Mesenchymal stem cell (in vitro differentiated cells and primary cell): ENCODE data around the gene POLR1G.
"Not testable (repeated sequence)": the region's sequence is repeated elsewhere in the genome, so short reads cannot be mapped to it uniquely, and the experiment has no call there.

ENCODE experiments used
- DNase-seq: peaks from one replicate; pipeline ENCODE4 v3.0.0-alpha.2; 2013
- H2AFZ ChIP-seq: one replicate; pipeline ENCODE4 v1.6.1; 2013; ENCODE audit warnings: low read depth, mild to moderate bottlenecking, control low read depth, inconsistent platforms, low read length, moderate library complexity
- H2AK5ac ChIP-seq: 2 replicates; pipeline ENCODE4 v1.6.1; 2013; ENCODE audit warnings: low read length, moderate library complexity, mild to moderate bottlenecking, inconsistent platforms; ENCODE audit not compliant: severe bottlenecking
- H2BK120ac ChIP-seq: one replicate; pipeline ENCODE4 v1.6.1; 2013; ENCODE audit warnings: low read depth, mild to moderate bottlenecking, inconsistent platforms, low read length, moderate library complexity
- H2BK12ac ChIP-seq, 2 experiments: one replicate each; pipeline ENCODE4 v1.6.1; 2013; ENCODE audit warnings: inconsistent platforms in 2 of 2, low read length in 2 of 2, mild to moderate bottlenecking in 2 of 2, moderate library complexity in 2 of 2, control low read depth in 1 of 2
- H2BK15ac ChIP-seq: one replicate; pipeline ENCODE4 v1.6.1; 2013; ENCODE audit warnings: mild to moderate bottlenecking, low read depth, inconsistent platforms; ENCODE audit not compliant: poor library complexity, severe bottlenecking
- H2BK5ac ChIP-seq: 2 replicates; pipeline ENCODE4 v1.6.1; 2013; ENCODE audit warnings: low read depth, mild to moderate bottlenecking, low read length, control low read depth, inconsistent platforms; ENCODE audit not compliant: poor library complexity, severe bottlenecking
- H3K14ac ChIP-seq, 2 experiments: one replicate each; pipeline ENCODE4 v1.6.1; 2013; ENCODE audit warnings: inconsistent platforms in 2 of 2, low read length in 2 of 2, control low read depth in 1 of 2, mild to moderate bottlenecking in 1 of 2, moderate library complexity in 1 of 2
- H3K18ac ChIP-seq, 2 experiments: one replicate each; pipeline ENCODE4 v1.6.1; 2013; ENCODE audit warnings: inconsistent platforms in 2 of 2, low read length in 2 of 2, control low read depth in 1 of 2, low read depth in 1 of 2, mild to moderate bottlenecking in 1 of 2
- H3K23ac ChIP-seq, 2 experiments: one replicate each; pipeline ENCODE4 v1.6.1; 2013; ENCODE audit warnings: inconsistent platforms in 2 of 2, low read length in 2 of 2, mild to moderate bottlenecking in 2 of 2, moderate library complexity in 2 of 2, control low read depth in 1 of 2
- H3K27ac ChIP-seq: 2 replicates; pipeline ENCODE4 v1.5.1; 2013; ENCODE audit warnings: mild to moderate bottlenecking, moderate library complexity, low read length, control low read depth, inconsistent platforms; ENCODE audit not compliant: poor library complexity, severe bottlenecking
- H3K27me3 ChIP-seq, 2 experiments: 2 replicates each; pipeline versions ENCODE4 v1.6.1 to v1.7.0; 2013; ENCODE audit warnings: low read length in 2 of 2, mild to moderate bottlenecking in 2 of 2, moderate library complexity in 2 of 2, control low read depth in 1 of 2, inconsistent platforms in 1 of 2; ENCODE audit not compliant: control insufficient read depth in 1 of 2, insufficient read depth in 1 of 2
- H3K36me3 ChIP-seq, 2 experiments: 2 replicates each; pipeline versions ENCODE4 v1.6.1 to v1.7.0; 2013; ENCODE audit warnings: low read length in 2 of 2, control low read depth in 1 of 2, inconsistent platforms in 1 of 2, low read depth in 1 of 2, mild to moderate bottlenecking in 1 of 2; ENCODE audit not compliant: insufficient read depth in 2 of 2, control insufficient read depth in 1 of 2
- H3K4ac ChIP-seq, 2 experiments: one replicate each; pipeline ENCODE4 v1.6.1; 2013; ENCODE audit warnings: inconsistent platforms in 2 of 2, low read length in 2 of 2, mild to moderate bottlenecking in 2 of 2, moderate library complexity in 2 of 2, control low read depth in 1 of 2, low read depth in 1 of 2
- H3K4me1 ChIP-seq: 2 replicates; pipeline ENCODE4 v1.6.1; 2013; ENCODE audit warnings: low read depth, low read length, control low read depth; ENCODE audit not compliant: control insufficient read depth, insufficient read depth
- H3K4me2 ChIP-seq: 2 replicates; pipeline ENCODE4 v1.6.1; 2013; ENCODE audit warnings: low read length, mild to moderate bottlenecking, inconsistent platforms; ENCODE audit not compliant: poor library complexity, severe bottlenecking
- H3K4me3 ChIP-seq, 2 experiments: 2 replicates each; pipeline versions ENCODE4 v1.5.1 to v1.7.0; 2013; ENCODE audit warnings: low read length in 2 of 2, mild to moderate bottlenecking in 2 of 2, control low read depth in 1 of 2, low read depth in 1 of 2; ENCODE audit not compliant: insufficient read depth in 1 of 2
- H3K79me1 ChIP-seq: replicated peaks from 2 replicates; pipeline ENCODE4 v1.6.1; 2013; ENCODE audit warnings: mild to moderate bottlenecking, control low read depth, low read length, inconsistent platforms; ENCODE audit not compliant: poor library complexity, severe bottlenecking
- H3K9ac ChIP-seq: 2 replicates; pipeline ENCODE4 v1.7.0; 2013; ENCODE audit warnings: mild to moderate bottlenecking, low read length, moderate library complexity
- H3K9me3 ChIP-seq: 2 replicates; pipeline ENCODE4 v1.7.0; 2013; ENCODE audit warnings: mild to moderate bottlenecking, low read length; ENCODE audit not compliant: control insufficient read depth
- H4K8ac ChIP-seq: one replicate; pipeline ENCODE4 v1.6.1; 2013; ENCODE audit warnings: inconsistent platforms, mild to moderate bottlenecking, low read length, moderate library complexity
- H4K91ac ChIP-seq: one replicate; pipeline ENCODE4 v1.6.1; 2013; ENCODE audit warnings: mild to moderate bottlenecking, low read length, inconsistent platforms
- WGBS: methylation state at CpG from one replicate; pipeline ENCODE4 v1.1.7; 2013; ENCODE audit warnings: mixed read lengths; 5-methylcytosine and 5-hydroxymethylcytosine counted together

POLR1G gene

DNA sequence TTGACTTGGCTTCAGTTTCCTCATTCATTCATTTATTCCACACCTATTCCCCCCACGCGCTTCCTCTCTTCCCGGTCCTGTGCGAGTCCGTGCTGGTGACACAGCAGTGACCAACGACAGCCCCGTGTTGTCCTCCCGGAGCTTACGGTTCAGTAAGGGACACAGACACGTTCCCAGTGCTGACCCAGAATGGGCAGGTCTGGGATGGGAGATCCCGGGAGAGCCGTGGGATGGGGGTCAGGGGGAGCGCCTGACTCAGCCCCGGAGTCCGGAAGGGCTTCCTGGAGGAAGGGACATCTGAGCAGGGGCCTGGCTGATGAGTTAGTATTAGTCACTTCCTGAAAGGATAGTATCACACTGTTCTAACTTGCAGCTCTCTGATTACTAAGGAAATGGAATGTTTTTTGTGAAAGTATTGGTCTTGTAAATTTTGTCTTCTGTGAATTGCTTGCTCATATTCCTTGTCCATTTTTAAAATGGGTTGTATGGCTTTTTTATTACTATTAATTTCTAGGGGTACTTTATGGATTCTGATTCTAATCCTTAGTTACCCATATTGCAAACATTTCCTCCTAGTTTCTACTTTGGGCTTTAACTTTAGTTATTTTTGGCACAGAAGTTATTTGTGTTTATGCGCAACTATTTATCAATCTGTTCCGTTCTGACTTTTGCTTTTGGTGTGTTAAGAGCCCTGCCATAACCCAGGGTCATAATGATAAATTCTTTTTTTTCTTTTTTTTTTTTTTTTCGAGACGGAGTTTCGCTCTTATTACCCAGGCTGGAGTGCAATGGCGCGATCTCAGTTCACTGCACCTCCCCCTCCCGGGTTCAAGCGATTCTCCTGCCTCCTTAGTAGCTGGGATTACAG is 18.0 kb downstream of the POLR1G start:
- under 1% methylated on average over 21 of the region's 24 CpGs for WGBS
- Histone ChIP-seq H2BK15ac (peak overlapping the region; percentile 29), H2AFZ (no peak overlapping the region), H3K23ac (no peak overlapping the region), H3K4me2 (peak overlapping the region; percentile 63), H2BK12ac (peak overlapping the region; percentile 22 to 61), H3K18ac (peak overlapping the region; percentile 77 to 99), H3K79me1 (peaks cover 18% of the 10 kb centered on the region), H3K4ac (peak overlapping the region; percentile 21 to 54), H3K27ac (peak overlapping the region; percentile 93), H4K8ac (peak overlapping the region; percentile 55), H3K4me1 (peaks cover 29% of the 10 kb centered on the region), H3K36me3 (peaks cover 14 to 22% of the 10 kb centered on the region in 2 experiments), H2BK5ac (peak overlapping the region; percentile 39), H3K14ac (peak overlapping the region in 1 of 2 experiments; percentile 85), H2AK5ac (peak overlapping the region; percentile 14), H4K91ac (peak overlapping the region; percentile 22), H3K9me3 (no peaks in the 10 kb centered on the region), H2BK120ac (peak overlapping the region; percentile 9), H3K27me3 (no peaks in the 10 kb centered on the region), H3K9ac (peak overlapping the region; percentile 90), H3K4me3 (peak overlapping the region; percentile 16 to 93)
- DNase-seq: peak; percentile 99

DNA sequence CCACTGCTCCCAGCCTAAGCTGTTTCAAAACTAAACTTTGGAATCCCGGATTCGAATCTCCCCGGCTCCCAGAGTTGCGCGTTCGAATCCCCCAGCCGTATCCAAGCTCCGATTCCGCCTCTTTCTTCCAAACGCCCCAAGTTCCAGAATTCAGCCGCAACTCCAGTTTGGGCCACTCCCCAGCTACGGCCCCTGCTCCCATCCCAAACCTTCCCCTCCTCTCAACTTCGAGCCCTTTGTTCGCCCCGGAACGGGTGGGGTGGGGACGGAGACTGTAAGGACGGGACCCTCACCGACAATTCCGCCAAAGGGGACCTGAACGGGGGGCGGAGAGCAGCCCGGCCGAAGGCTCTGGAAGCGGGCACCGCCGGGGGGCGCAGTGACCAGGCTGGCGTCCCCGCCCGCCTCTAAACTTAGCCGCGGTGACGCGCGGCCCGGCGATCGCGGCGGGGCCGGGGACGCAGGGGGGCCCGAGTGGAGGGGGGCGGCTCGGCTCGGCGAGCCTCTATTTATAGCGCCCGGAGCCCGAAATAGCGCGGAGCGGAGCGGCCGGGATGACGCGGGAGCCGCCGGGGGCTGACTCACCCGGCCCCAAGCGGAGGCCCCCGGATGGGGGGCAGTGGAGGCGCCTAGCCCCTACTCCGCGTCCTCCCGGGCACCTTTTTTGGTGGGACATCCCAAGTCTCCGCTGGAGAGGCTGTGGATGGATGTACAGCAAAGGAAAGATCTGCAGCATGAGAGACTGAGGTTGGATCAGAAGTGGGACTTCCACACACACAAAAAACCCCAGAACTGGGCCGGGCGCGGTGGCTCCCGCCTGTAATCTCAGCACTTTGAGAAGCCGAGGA is 22.2 kb downstream of the POLR1G start:
- Histone ChIP-seq H2BK120ac (peak overlapping the region; percentile 97), H2AK5ac (peak overlapping the region; percentile 56), H3K79me1 (no peaks in the 10 kb centered on the region), H3K9me3 (no peaks in the 10 kb centered on the region), H3K18ac (peak overlapping the region; percentile 93 to 95), H3K4me3 (peak overlapping the region; percentile 61 to 81), H4K91ac (peak overlapping the region; percentile 95), H3K4me1 (peaks cover 11% of the 10 kb centered on the region), H2BK12ac (peak overlapping the region; percentile 87 to 89), H3K23ac (peak overlapping the region in 1 of 2 experiments; percentile 70), H2BK15ac (peak overlapping the region; percentile 83), H3K14ac (peak overlapping the region; percentile 57 to 64), H4K8ac (peak overlapping the region; percentile 95), H3K9ac (peak overlapping the region; percentile 98), H2AFZ (peak overlapping the region; percentile 67), H3K27ac (no peak overlapping the region), H3K36me3 (no peaks in the 10 kb centered on the region), H3K27me3 (no peaks in the 10 kb centered on the region), H3K4ac (peak overlapping the region; percentile 75 to 87), H3K4me2 (peak overlapping the region; percentile 95), H2BK5ac (peak overlapping the region; percentile 44)
- WGBS: 2% methylated on average over 72 of the region's 73 CpGs
- DNase-seq: peak; percentile 90

DNA sequence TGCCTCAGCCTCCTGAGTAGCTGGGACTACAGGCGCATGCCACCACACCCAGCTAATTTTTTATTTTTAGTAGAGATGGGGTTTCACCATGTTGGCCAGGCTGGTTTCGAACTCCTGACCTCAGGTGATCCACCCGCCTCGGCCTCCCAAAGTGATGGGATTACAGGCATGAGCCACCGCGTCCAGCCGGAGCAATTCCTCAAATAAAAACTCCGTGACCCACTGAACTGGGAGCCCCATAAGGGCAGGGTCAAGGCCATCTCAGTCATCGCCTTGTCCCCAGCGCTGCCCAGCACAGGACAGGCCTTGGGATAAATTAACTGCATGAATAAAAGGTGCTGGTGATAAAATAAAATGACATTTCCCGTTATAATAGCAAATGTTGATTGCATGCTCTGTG is 23.5 kb downstream of the POLR1G start:
- H2BK12ac ChIP-seq, H3K27me3 ChIP-seq, H3K9ac ChIP-seq, H2AK5ac ChIP-seq, H3K4me1 ChIP-seq, H2BK15ac ChIP-seq, H2AFZ ChIP-seq, H2BK120ac ChIP-seq, DNase-seq, H3K18ac ChIP-seq, H3K36me3 ChIP-seq, H4K8ac ChIP-seq, H3K4me2 ChIP-seq, H2BK5ac ChIP-seq, H3K4ac ChIP-seq, H3K23ac ChIP-seq, H3K79me1 ChIP-seq, H4K91ac ChIP-seq, H3K9me3 ChIP-seq, H3K4me3 ChIP-seq, H3K27ac ChIP-seq, H3K14ac ChIP-seq: not testable (repeated sequence)
- 91% methylated on average over 11 of the region's 11 CpGs for WGBS

DNA sequence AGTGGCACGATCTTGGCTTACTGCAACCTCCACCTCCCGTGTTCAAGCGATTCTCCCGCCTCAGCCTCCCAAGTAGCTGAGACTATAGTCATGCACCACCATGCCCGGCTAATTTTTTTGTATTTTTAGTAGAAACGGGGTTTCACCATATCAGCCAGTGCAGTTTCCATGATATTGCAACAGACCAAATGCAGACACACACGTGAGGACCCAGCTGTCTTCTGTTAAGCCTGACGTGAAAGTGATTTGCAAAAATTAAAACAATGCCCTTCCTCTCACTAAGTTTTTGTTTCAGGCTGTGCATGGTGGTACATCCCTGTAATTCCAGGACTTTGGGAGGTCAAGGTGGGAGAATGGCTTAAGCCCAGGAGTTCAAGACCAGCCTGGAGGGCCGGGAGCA is 24.6 kb downstream of the POLR1G start:
- H3K4me1 ChIP-seq, H3K36me3 ChIP-seq, H3K9ac ChIP-seq, H4K8ac ChIP-seq, H3K79me1 ChIP-seq, H3K23ac ChIP-seq, H2AFZ ChIP-seq, H3K18ac ChIP-seq, H3K27ac ChIP-seq, H2BK15ac ChIP-seq, H3K4ac ChIP-seq, H3K4me3 ChIP-seq, H3K9me3 ChIP-seq, H2BK12ac ChIP-seq, H3K27me3 ChIP-seq, H2AK5ac ChIP-seq, H4K91ac ChIP-seq, H2BK120ac ChIP-seq, H3K14ac ChIP-seq, H3K4me2 ChIP-seq, H2BK5ac ChIP-seq: not testable (repeated sequence)
- 84% methylated on average over 9 of the region's 9 CpGs for WGBS
- peak; percentile 71 for DNase-seq
